SK-N-SH (cell line): ENCODE data around the gene SLC17A9.

Experiments
- EP300 ChIP-seq, 2 experiments: IDR thresholded peaks; 2 replicates each; pipeline versions ENCODE4 v1.4.0 to v1.6.1; 2012; ENCODE audit warnings: borderline replicate concordance in 1 of 2, low read depth in 1 of 2, low read length in 1 of 2
- EZH2phosphoT487 ChIP-seq: fragments of 200-600 bp; sonication (generic); IDR thresholded peaks from 2 replicates; pipeline ENCODE4 v1.6.1; 2017; ENCODE audit warnings: low read depth, mixed run types, mild to moderate bottlenecking, antibody characterized with exemption, moderate library complexity, borderline replicate concordance
- MXI1 ChIP-seq: IDR thresholded peaks from 2 replicates; pipeline ENCODE4 v1.6.1; 2012; ENCODE audit warnings: mild to moderate bottlenecking, low read depth, low read length, improper control_type of control experiment
- RAD21 ChIP-seq: IDR thresholded peaks from 2 replicates; pipeline ENCODE4 v1.6.1; 2012; ENCODE audit warnings: mild to moderate bottlenecking, low read length
- RCOR1 ChIP-seq: fragments of 150-350 bp; IDR thresholded peaks from 2 replicates; pipeline ENCODE4 v1.6.1; 2017; ENCODE audit warnings: antibody characterized with exemption, low read length
- RXRA ChIP-seq: IDR thresholded peaks from 2 replicates; pipeline ENCODE4 v1.4.0; 2012; ENCODE audit warnings: low read depth, mild to moderate bottlenecking, borderline replicate concordance
- SMC3 ChIP-seq: IDR thresholded peaks from 2 replicates; pipeline ENCODE4 v1.6.1; 2012; ENCODE audit warnings: low read depth, low read length, improper control_type of control experiment
- TAF1 ChIP-seq: IDR thresholded peaks from 2 replicates; pipeline ENCODE4 v1.6.1; 2012; ENCODE audit warnings: low read depth, mild to moderate bottlenecking, low read length, moderate library complexity, borderline replicate concordance
- TCF12 ChIP-seq: IDR thresholded peaks from 2 replicates; pipeline ENCODE4 v1.4.0; 2012
- TF ChIP-seq, protein P1 (sequence below): IDR thresholded peaks from 2 replicates; pipeline ENCODE4 v1.6.1; 2012; ENCODE audit warnings: mild to moderate bottlenecking, low read depth, low read length, moderate library complexity
- TF ChIP-seq, protein P2 (sequence below): IDR thresholded peaks from 2 replicates; pipeline ENCODE4; 2012
- TF ChIP-seq, protein P3 (sequence below): fragments of 200-600 bp; sonication (generic); IDR thresholded peaks from 2 replicates; pipeline ENCODE4 v1.6.1; 2017; ENCODE audit warnings: antibody characterized with exemption, mild to moderate bottlenecking, moderate library complexity
- TF ChIP-seq, protein P4 (sequence below): IDR thresholded peaks from 2 replicates; pipeline ENCODE4 v1.4.0; 2012; ENCODE audit warnings: low read depth

DNA sequence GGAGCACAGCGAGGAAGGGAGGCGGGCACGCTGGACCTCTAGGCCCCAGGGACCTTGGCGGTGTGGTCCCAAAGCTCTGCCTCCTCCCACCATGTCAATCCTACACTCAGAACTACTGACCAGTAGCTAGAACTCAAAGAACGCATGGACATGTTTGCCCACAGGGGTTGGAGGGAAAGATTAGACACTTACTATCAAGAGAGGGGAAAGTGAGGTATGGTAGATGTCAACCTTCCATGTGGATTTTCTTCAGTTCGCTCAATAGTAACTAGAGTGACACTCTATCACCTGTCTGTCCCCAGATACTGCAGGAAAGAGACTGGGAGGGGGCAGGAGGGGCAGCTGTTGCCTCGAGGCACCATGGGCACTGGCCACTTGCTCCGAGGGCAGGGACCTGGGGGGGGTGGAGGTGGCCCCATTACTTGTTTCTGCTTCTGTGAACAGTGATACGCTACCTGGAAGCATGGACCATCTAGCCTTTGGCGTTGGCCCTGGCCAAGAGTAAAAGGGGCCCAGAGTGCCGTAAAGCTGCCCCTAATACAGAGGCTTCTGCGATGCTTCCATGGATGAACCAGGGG is 25.3 kb upstream of the SLC17A9 start:
- no peak for TF ChIP-seq TAF1
- TF ChIP-seq, protein P1, sequence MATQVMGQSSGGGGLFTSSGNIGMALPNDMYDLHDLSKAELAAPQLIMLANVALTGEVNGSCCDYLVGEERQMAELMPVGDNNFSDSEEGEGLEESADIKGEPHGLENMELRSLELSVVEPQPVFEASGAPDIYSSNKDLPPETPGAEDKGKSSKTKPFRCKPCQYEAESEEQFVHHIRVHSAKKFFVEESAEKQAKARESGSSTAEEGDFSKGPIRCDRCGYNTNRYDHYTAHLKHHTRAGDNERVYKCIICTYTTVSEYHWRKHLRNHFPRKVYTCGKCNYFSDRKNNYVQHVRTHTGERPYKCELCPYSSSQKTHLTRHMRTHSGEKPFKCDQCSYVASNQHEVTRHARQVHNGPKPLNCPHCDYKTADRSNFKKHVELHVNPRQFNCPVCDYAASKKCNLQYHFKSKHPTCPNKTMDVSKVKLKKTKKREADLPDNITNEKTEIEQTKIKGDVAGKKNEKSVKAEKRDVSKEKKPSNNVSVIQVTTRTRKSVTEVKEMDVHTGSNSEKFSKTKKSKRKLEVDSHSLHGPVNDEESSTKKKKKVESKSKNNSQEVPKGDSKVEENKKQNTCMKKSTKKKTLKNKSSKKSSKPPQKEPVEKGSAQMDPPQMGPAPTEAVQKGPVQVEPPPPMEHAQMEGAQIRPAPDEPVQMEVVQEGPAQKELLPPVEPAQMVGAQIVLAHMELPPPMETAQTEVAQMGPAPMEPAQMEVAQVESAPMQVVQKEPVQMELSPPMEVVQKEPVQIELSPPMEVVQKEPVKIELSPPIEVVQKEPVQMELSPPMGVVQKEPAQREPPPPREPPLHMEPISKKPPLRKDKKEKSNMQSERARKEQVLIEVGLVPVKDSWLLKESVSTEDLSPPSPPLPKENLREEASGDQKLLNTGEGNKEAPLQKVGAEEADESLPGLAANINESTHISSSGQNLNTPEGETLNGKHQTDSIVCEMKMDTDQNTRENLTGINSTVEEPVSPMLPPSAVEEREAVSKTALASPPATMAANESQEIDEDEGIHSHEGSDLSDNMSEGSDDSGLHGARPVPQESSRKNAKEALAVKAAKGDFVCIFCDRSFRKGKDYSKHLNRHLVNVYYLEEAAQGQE: no peak
- TF ChIP-seq, protein P2, sequence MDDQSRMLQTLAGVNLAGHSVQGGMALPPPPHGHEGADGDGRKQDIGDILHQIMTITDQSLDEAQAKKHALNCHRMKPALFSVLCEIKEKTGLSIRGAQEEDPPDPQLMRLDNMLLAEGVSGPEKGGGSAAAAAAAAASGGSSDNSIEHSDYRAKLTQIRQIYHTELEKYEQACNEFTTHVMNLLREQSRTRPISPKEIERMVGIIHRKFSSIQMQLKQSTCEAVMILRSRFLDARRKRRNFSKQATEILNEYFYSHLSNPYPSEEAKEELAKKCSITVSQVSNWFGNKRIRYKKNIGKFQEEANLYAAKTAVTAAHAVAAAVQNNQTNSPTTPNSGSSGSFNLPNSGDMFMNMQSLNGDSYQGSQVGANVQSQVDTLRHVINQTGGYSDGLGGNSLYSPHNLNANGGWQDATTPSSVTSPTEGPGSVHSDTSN: no peak
- no peak for TF ChIP-seq RXRA
- no peak for TF ChIP-seq TCF12
- TF ChIP-seq, protein P3, sequence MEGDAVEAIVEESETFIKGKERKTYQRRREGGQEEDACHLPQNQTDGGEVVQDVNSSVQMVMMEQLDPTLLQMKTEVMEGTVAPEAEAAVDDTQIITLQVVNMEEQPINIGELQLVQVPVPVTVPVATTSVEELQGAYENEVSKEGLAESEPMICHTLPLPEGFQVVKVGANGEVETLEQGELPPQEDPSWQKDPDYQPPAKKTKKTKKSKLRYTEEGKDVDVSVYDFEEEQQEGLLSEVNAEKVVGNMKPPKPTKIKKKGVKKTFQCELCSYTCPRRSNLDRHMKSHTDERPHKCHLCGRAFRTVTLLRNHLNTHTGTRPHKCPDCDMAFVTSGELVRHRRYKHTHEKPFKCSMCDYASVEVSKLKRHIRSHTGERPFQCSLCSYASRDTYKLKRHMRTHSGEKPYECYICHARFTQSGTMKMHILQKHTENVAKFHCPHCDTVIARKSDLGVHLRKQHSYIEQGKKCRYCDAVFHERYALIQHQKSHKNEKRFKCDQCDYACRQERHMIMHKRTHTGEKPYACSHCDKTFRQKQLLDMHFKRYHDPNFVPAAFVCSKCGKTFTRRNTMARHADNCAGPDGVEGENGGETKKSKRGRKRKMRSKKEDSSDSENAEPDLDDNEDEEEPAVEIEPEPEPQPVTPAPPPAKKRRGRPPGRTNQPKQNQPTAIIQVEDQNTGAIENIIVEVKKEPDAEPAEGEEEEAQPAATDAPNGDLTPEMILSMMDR: no peak
- no peak for TF ChIP-seq RAD21
- no peak for TF ChIP-seq EP300 (IDR thresholded peaks at IDR 0.05; ENCODE audit: borderline replicate concordance in 1 of 2, low read depth in 1 of 2, low read length in 1 of 2)
- no peak for TF ChIP-seq EZH2phosphoT487
- TF ChIP-seq, protein P4, sequence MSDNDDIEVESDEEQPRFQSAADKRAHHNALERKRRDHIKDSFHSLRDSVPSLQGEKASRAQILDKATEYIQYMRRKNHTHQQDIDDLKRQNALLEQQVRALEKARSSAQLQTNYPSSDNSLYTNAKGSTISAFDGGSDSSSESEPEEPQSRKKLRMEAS: no peak
- TF ChIP-seq RCOR1: no peak
- no peak for TF ChIP-seq MXI1
- TF ChIP-seq SMC3: no peak
